Omental fat pad (tissue), 4 donors: Measurements from ENCODE around the gene SRGN. TPM values are rescaled to one million over a fixed set of nuclear protein-coding genes. Genes with fewer than 3 reads are reported as not detected.

Experiments used
- ATAC-seq: fragments of 150-250 bp; one replicate; pipeline ENCODE4 v1.9.1; 2016; ENCODE audit warnings: mild to moderate bottlenecking, moderate library complexity; ENCODE audit not compliant: low FRiP score
- DNase-seq: peaks from one replicate; pipeline ENCODE4 v3.0.0-alpha.2; 2019; ENCODE audit warnings: low spot score
- CTCF ChIP-seq, 3 donors: fragments of 450-650 bp; IDR thresholded peaks; one replicate each; pipeline ENCODE4 v1.5.1; 2016 to 2017; ENCODE audit warnings: antibody characterized with exemption in 3 of 3, mild to moderate bottlenecking in 3 of 3, moderate library complexity in 2 of 3
- total RNA-seq, 4 donors: library from RNA; depleted of rRNA; stranded (reverse); fragments of >200 nt; gene quantifications; one replicate each; pipeline ENCODE4 v1.1.0, GENCODE V29; 2016

The SRGN gene
- total RNA-seq, 4 donors from 2014 or later: 289 to 481 (median 419) TPM

- no peak for DNase-seq
- ATAC-seq: no peak
- TF ChIP-seq CTCF (IDR thresholded peaks at IDR 0.05): no peak
Observed at GRCh38 chr10:69097729-69098128, 9.8 kb downstream of the SRGN start.

- ATAC-seq (no peak), DNase-seq (no peak)
- no peak for TF ChIP-seq CTCF (IDR thresholded peaks at IDR 0.05)
Observed at GRCh38 chr10:69100136-69100872, 12.4 kb downstream of the SRGN start.

GRCh38 chr10:69101451-69102095, 13.7 kb downstream of the SRGN start:
- no peak for DNase-seq
- ATAC-seq: no peak
- TF ChIP-seq CTCF (IDR thresholded peaks at IDR 0.05): no peak

- ATAC-seq: no peak
- no peak for TF ChIP-seq CTCF (IDR thresholded peaks at IDR 0.05)
Observed at GRCh38 chr10:69102440-69102839, 14.5 kb downstream of the SRGN start.

GRCh38 chr10:69103784-69104183, 15.9 kb downstream of the SRGN start:
- ATAC-seq (no peak), DNase-seq (no peak)
- TF ChIP-seq CTCF (IDR thresholded peaks at IDR 0.05): no peak

More at GRCh38 chr10:69102440-69102839, 14.5 kb downstream of the SRGN start:
- no peak for DNase-seq

GRCh38 chr10:69104994-69105790, 17.3 kb downstream of the SRGN start:
- ATAC-seq (no peak), DNase-seq (no peak)
- no peak for TF ChIP-seq CTCF (IDR thresholded peaks at IDR 0.05)
